ENCODE data around the gene SEC24D.

SEC24D gene

GRCh38 chr4:118857760-118858159, 21.8 kb upstream of the SEC24D start:
- no peaks in the 10 kb centered on the region for H4K20me1 ChIP-seq (ENCODE audit: control insufficient read depth, insufficient read depth, low read depth, low read length)
- H3K36me3 ChIP-seq (ENCODE audit: control insufficient read depth, low read length) = no peaks in the 10 kb centered on the region
- H3K4me1 ChIP-seq (ENCODE audit: control insufficient read depth, low read length) = no peaks in the 10 kb centered on the region
- no peaks in the 10 kb centered on the region for H3K27me3 ChIP-seq (ENCODE audit: control insufficient read depth, low read length)
- no peaks in the 10 kb centered on the region for H3K79me2 ChIP-seq (ENCODE audit: control insufficient read depth, low read length)
- no peak for TF ChIP-seq EZH2phosphoT487 (IDR thresholded peaks at IDR 0.05; ENCODE audit: borderline replicate concordance, low read length)
- TF ChIP-seq CTCF (IDR thresholded peaks at IDR 0.05; ENCODE audit: low read depth, low read length, poor library complexity, severe bottlenecking) = no peak
- H3K27ac ChIP-seq (ENCODE audit: low read depth, low read length) = no peak overlapping the region
- H3K4me2 ChIP-seq (ENCODE audit: low read length) = no peak overlapping the region
- H3K9me2 ChIP-seq (replicated peaks; ENCODE audit: control insufficient read depth, low read length) = no peaks in the 10 kb centered on the region
- H3F3A ChIP-seq (ENCODE audit: control insufficient read depth, insufficient read depth) = 0 out of 2 replicates have a peak, but pooled peaks cover 2% of the 10 kb centered on the region
- no peaks in the 10 kb centered on the region for H3K9me3 ChIP-seq (ENCODE audit: control insufficient read depth, insufficient read depth, low read length)
- no peak overlapping the region for H3K4me3 ChIP-seq (ENCODE audit: low read length)

- 0 out of 2 replicates have a peak, but pooled peaks cover 2% of the 10 kb centered on the region for H3F3A ChIP-seq (ENCODE audit: control insufficient read depth, insufficient read depth)
- no peak for TF ChIP-seq EZH2phosphoT487 (IDR thresholded peaks at IDR 0.05; ENCODE audit: borderline replicate concordance, low read length)
- peak overlapping the region; percentile 61 for H3K4me3 ChIP-seq (ENCODE audit: low read length)
- H3K4me1 ChIP-seq (ENCODE audit: control insufficient read depth, low read length) = peaks cover 17% of the 10 kb centered on the region
- peak overlapping the region; percentile 71 for H3K4me2 ChIP-seq (ENCODE audit: low read length)
- no peaks in the 10 kb centered on the region for H3K79me2 ChIP-seq (ENCODE audit: control insufficient read depth, low read length)
- no peaks in the 10 kb centered on the region for H3K36me3 ChIP-seq (ENCODE audit: control insufficient read depth, low read length)
- H3K9me3 ChIP-seq (ENCODE audit: control insufficient read depth, insufficient read depth, low read length) = no peaks in the 10 kb centered on the region; the same call in 1 of the 2 replicates
- no peaks in the 10 kb centered on the region for H3K9me2 ChIP-seq (replicated peaks; ENCODE audit: control insufficient read depth, low read length)
- no peaks in the 10 kb centered on the region for H4K20me1 ChIP-seq (ENCODE audit: control insufficient read depth, insufficient read depth, low read depth, low read length)
- H3K27me3 ChIP-seq (ENCODE audit: control insufficient read depth, low read length) = no peaks in the 10 kb centered on the region
- no peak overlapping the region for H3K27ac ChIP-seq (ENCODE audit: low read depth, low read length)
These were observed 14.7 kb upstream of the SEC24D start for GRCh38 chr4:118850488-118851173.

DNA sequence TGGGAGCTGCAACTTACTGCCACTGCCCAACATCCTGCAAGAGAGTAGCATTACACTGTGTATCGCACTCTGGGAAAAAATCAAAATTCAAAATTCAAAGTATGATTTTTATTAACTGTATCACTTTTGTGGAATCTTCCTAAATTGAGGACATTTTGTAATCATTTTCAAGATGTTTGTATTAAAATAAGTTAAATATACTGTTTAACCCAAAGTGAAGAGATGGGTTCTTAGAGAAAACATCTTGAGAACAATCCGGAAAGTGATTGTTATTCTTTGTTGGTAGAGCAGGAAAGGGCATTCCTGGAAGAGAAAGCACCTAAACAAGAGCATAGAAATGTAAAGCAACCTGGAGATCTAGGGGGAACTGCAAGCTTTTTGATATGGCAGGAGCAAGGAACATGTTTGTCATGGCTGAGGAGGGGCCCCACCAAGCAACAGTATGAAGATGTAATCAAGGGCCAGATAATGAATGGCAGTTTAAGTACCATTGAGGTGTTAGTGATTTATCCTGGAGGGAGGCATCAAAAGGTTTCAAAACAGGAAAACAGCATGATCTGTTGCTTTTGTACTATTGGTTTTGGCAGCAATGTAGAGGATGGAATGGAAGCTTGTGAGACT, 14.1 kb upstream of the SEC24D start:
- Histone ChIP-seq H3K27ac (ENCODE audit: low read depth, low read length) (no peak overlapping the region), H3K79me2 (ENCODE audit: control insufficient read depth, low read length) (no peaks in the 10 kb centered on the region), H3K4me3 (ENCODE audit: low read length) (peak overlapping the region; percentile 61; the same call in 1 of the 2 replicates), H4K20me1 (ENCODE audit: control insufficient read depth, insufficient read depth, low read depth, low read length) (no peaks in the 10 kb centered on the region), H3K9me2 (replicated peaks; ENCODE audit: control insufficient read depth, low read length) (no peaks in the 10 kb centered on the region), H3F3A (ENCODE audit: control insufficient read depth, insufficient read depth) (0 out of 2 replicates have a peak, but pooled peaks cover 2% of the 10 kb centered on the region), H3K4me1 (ENCODE audit: control insufficient read depth, low read length) (peaks cover 17% of the 10 kb centered on the region), H3K9me3 (ENCODE audit: control insufficient read depth, insufficient read depth, low read length) (no peaks in the 10 kb centered on the region; the same call in 1 of the 2 replicates), H3K36me3 (ENCODE audit: control insufficient read depth, low read length) (no peaks in the 10 kb centered on the region), H3K4me2 (ENCODE audit: low read length) (peak overlapping the region; percentile 71), H3K27me3 (ENCODE audit: control insufficient read depth, low read length) (no peaks in the 10 kb centered on the region)
- no peak for TF ChIP-seq EZH2phosphoT487 (IDR thresholded peaks at IDR 0.05; ENCODE audit: borderline replicate concordance, low read length)
- no peak for TF ChIP-seq CTCF (IDR thresholded peaks at IDR 0.05; ENCODE audit: low read depth, low read length, poor library complexity, severe bottlenecking)

GRCh38 chr4:118848901-118849300, 13.0 kb upstream of the SEC24D start:
- H3K4me1 ChIP-seq (ENCODE audit: control insufficient read depth, low read length) = peaks cover 17% of the 10 kb centered on the region
- H3F3A ChIP-seq (ENCODE audit: control insufficient read depth, insufficient read depth) = no peaks in the 10 kb centered on the region
- no peaks in the 10 kb centered on the region for H3K9me2 ChIP-seq (replicated peaks; ENCODE audit: control insufficient read depth, low read length)
- no peak overlapping the region for H3K27ac ChIP-seq (ENCODE audit: low read depth, low read length)
- H3K4me2 ChIP-seq (ENCODE audit: low read length) = no peak overlapping the region
- H3K27me3 ChIP-seq (ENCODE audit: control insufficient read depth, low read length) = no peaks in the 10 kb centered on the region
- H3K9me3 ChIP-seq (ENCODE audit: control insufficient read depth, insufficient read depth, low read length) = no peaks in the 10 kb centered on the region; the same call in 1 of the 2 replicates
- no peaks in the 10 kb centered on the region for H4K20me1 ChIP-seq (ENCODE audit: control insufficient read depth, insufficient read depth, low read depth, low read length)
- TF ChIP-seq CTCF (IDR thresholded peaks at IDR 0.05; ENCODE audit: low read depth, low read length, poor library complexity, severe bottlenecking) (no peak), EZH2phosphoT487 (IDR thresholded peaks at IDR 0.05; ENCODE audit: borderline replicate concordance, low read length) (no peak)
- no peaks in the 10 kb centered on the region for H3K79me2 ChIP-seq (ENCODE audit: control insufficient read depth, low read length)
- no peaks in the 10 kb centered on the region for H3K36me3 ChIP-seq (ENCODE audit: control insufficient read depth, low read length)
- no peak overlapping the region for H3K4me3 ChIP-seq (ENCODE audit: low read length)

All from DOHH2 (cell line).